Measurements from ENCODE around the gene KRT86. TPM values are rescaled to one million over a fixed set of nuclear protein-coding genes. Genes with fewer than 3 reads are reported as not detected.
"Not testable (repeated sequence)": the region's sequence is repeated elsewhere in the genome, so short reads cannot be mapped to it uniquely, and the experiment has no call there.

KRT86 gene
- total RNA-seq, 1 donor from 2014 or later = not detected

DNA sequence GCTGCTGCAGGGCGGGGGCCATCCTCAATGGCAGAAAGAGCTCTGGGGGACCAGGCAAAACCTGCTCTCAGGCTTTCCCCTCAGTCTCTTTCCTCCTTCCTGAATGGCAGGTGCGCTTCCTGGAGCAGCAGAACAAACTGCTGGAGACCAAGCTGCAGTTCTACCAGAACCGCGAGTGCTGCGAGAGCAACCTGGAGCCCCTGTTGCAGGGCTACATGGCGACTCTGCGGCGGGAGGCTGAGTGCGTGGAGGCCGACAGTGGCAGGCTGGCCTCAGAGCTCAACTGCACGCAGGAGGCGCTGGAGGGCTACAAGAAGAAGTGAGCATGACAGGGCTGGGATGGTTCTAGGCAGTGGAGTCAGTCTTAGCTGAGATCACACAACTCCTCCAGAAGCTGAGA, 69.7 kb downstream of the KRT86 start:
- H3K9me3 Mint-ChIP-seq = no peaks in the 10 kb centered on the region
- TF ChIP-seq, protein P1, sequence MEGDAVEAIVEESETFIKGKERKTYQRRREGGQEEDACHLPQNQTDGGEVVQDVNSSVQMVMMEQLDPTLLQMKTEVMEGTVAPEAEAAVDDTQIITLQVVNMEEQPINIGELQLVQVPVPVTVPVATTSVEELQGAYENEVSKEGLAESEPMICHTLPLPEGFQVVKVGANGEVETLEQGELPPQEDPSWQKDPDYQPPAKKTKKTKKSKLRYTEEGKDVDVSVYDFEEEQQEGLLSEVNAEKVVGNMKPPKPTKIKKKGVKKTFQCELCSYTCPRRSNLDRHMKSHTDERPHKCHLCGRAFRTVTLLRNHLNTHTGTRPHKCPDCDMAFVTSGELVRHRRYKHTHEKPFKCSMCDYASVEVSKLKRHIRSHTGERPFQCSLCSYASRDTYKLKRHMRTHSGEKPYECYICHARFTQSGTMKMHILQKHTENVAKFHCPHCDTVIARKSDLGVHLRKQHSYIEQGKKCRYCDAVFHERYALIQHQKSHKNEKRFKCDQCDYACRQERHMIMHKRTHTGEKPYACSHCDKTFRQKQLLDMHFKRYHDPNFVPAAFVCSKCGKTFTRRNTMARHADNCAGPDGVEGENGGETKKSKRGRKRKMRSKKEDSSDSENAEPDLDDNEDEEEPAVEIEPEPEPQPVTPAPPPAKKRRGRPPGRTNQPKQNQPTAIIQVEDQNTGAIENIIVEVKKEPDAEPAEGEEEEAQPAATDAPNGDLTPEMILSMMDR (conservative IDR thresholded peaks at IDR 0.05) = no peak
- H3K4me3 Mint-ChIP-seq = no peak overlapping the region
- H3K27ac Mint-ChIP-seq (ENCODE audit: unreplicated experiment) = no peak overlapping the region
- peaks cover 9% of the 10 kb centered on the region for H3K27me3 Mint-ChIP-seq (ENCODE audit: low read depth)
- H3K36me3 Mint-ChIP-seq (ENCODE audit: low read depth) = no peaks in the 10 kb centered on the region
- no peak for DNase-seq (ENCODE audit: low read depth, low spot score)
- no peaks in the 10 kb centered on the region for H3K4me1 Mint-ChIP-seq

DNA sequence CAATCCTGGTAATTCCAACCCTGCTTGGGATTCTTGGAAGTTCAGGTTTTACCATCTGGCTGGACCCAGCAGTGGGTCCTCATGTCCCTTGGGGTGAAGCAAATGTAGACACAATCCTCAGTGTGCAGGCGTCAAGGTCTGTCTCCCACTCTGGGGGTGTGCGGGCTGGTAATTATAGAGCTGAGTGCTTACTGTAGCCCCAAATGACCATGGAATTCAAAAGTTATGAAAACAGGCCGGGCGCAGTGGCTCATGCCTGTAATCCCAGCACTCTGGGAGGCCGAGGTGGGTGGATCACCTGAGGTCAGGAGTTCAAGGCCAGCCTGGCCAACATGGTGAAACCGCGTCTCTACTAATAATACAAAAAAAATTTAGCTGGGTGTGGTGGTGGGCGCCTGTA, 70.6 kb downstream of the KRT86 start:
- not testable (repeated sequence) for DNase-seq (ENCODE audit: low read depth, low spot score); H3K27ac Mint-ChIP-seq (ENCODE audit: unreplicated experiment); H3K4me1 Mint-ChIP-seq; H3K9me3 Mint-ChIP-seq; H3K4me3 Mint-ChIP-seq; H3K36me3 Mint-ChIP-seq (ENCODE audit: low read depth)
- H3K27me3 Mint-ChIP-seq (ENCODE audit: low read depth) = peaks cover 11% of the 10 kb centered on the region

DNA sequence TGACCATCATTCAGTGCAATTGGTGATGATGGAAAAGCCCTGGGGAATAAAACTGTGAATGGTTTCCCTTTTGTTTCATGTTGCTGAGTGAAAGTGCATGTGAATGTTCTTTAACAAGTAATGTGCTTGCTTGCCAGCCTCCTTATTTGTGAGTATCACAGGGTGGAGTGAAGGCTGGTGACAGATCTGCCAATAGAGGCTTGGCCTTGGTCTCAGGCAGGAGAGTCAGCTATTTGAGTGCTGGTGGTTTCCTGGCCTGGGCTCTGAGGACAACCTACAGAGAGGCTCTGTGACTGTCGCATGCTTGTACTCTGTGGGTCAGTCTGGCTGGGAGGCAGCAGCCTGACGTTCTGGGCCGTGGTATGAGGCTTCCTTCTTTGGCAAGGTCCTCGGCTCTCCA, 72.1 kb downstream of the KRT86 start:
- TF ChIP-seq, protein P1 (conservative IDR thresholded peaks at IDR 0.05) = no peak
- H3K9me3 Mint-ChIP-seq = no peaks in the 10 kb centered on the region
- peaks cover 14% of the 10 kb centered on the region for H3K27me3 Mint-ChIP-seq (ENCODE audit: low read depth)
- no peaks in the 10 kb centered on the region for H3K36me3 Mint-ChIP-seq (ENCODE audit: low read depth)
- no peak for DNase-seq (ENCODE audit: low read depth, low spot score)
- peak overlapping the region; percentile 43 for H3K27ac Mint-ChIP-seq (ENCODE audit: unreplicated experiment)
- no peaks in the 10 kb centered on the region for H3K4me1 Mint-ChIP-seq
- H3K4me3 Mint-ChIP-seq = no peak overlapping the region

DNA sequence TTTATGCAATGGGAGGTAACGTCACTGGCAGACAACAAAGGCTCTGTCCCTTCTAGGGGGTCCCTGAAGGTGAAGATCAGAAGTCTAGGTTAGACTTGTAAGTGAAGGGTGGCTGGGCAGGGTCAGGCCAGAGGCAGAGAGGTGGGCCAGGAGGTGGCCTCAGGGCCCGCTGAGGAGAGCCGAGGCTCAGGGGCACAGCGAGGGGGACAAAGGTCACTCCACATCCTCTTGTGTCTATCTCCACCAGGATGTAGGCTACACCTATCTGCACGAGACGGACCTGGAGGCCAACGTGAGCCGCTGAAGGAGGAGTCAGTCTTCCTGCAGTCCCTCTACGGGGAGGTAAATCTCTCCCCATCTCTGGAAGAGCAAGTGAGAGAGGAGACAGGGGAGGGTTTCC, 72.6 kb downstream of the KRT86 start:
- Mint-ChIP-seq H3K9me3 (no peaks in the 10 kb centered on the region), H3K27ac (ENCODE audit: unreplicated experiment) (peak overlapping the region; percentile 43), H3K36me3 (ENCODE audit: low read depth) (no peaks in the 10 kb centered on the region), H3K27me3 (ENCODE audit: low read depth) (peaks cover 17% of the 10 kb centered on the region), H3K4me1 (no peaks in the 10 kb centered on the region), H3K4me3 (no peak overlapping the region)
- no peak for DNase-seq (ENCODE audit: low read depth, low spot score)
- TF ChIP-seq, protein P1 (conservative IDR thresholded peaks at IDR 0.05) = no peak

DNA sequence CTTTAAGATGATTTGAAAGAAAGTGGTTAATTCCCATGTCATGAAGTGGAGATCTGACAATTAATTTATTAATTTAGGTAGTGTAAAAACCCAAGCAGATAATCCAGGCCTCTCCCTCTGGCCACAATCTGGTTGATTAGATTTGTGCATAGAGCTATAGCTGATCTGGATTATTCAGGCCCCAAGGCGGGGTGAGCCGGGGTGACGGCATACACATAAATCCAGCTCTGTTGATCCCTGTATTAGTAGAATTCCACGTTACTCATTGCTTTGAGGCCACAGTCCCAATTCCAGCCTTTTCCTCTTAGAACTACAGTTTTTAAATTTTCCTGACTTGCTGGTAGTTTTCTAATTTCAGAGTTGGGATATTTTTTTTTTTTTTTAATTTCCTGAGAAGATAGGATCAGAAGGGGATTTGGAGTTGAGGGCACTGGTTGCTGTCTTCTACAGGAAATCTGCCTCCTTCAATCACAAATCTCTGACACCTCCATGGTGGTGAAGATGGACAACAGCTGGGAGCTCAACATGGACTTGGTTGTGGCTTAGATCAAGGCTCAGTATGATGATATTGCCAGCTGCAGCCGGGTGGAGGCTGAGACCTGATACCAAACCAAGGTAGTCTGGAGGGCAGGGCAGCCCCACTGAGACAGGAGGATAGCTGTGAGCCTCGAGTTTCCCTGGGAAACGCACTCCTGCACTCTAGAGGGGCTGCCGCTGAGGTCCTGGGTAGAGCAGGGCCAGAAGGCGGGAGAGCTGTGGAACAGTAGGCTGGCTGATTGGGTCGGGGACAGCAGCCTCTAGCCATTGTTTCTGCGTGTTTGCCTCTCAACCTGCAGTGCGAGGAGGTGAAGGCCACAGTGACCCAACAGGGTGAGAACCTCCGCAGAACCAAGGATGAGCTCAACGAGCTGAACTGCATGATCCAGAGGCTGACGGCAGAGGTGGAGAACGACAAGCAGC, 73.4 kb downstream of the KRT86 start:
- H3K36me3 Mint-ChIP-seq (ENCODE audit: low read depth) = no peaks in the 10 kb centered on the region
- DNase-seq (ENCODE audit: low read depth, low spot score) = no peak
- peaks cover 20% of the 10 kb centered on the region for H3K27me3 Mint-ChIP-seq (ENCODE audit: low read depth)
- TF ChIP-seq, protein P1 (conservative IDR thresholded peaks at IDR 0.05) = no peak
- no peak overlapping the region for H3K4me3 Mint-ChIP-seq
- no peaks in the 10 kb centered on the region for H3K4me1 Mint-ChIP-seq
- no peak overlapping the region for H3K27ac Mint-ChIP-seq (ENCODE audit: unreplicated experiment)
- no peaks in the 10 kb centered on the region for H3K9me3 Mint-ChIP-seq

DNA sequence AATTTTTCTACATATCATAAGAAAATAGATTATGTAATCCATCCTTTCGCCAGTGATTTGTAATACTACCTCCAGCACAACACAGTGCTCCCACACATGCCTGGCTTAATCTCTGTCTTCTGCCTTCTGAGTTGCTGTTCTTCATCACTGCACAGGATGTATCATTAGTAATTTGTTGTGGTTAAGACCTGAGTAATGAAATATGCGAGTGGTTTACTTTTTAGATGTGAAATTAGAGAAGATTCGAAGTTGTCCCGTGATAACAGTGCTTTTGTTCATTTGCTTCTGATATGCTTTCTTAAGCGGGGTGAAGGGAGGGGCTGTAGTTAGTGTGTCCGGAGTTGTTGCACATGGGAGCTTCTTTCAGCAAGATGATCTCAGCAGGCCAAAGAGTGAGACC, 74.8 kb downstream of the KRT86 start:
- peaks cover 31% of the 10 kb centered on the region for H3K27me3 Mint-ChIP-seq (ENCODE audit: low read depth)
- no peak overlapping the region for H3K27ac Mint-ChIP-seq (ENCODE audit: unreplicated experiment)

More for the DNA sequence above, 74.8 kb downstream of the KRT86 start:
- Mint-ChIP-seq H3K4me1 (no peaks in the 10 kb centered on the region), H3K4me3 (no peak overlapping the region), H3K36me3 (ENCODE audit: low read depth) (no peaks in the 10 kb centered on the region), H3K9me3 (no peaks in the 10 kb centered on the region)
- no peak for DNase-seq (ENCODE audit: low read depth, low spot score)
- TF ChIP-seq, protein P1 (conservative IDR thresholded peaks at IDR 0.05) = no peak
